HG02798 (cell line): ENCODE results near the gene LRCH1.
A peak's percentile ranks its signal among the peaks of the same experiment; 100 is the strongest.

Experiments
- ATAC-seq: cut with Tn5 transposase; IDR thresholded peaks from one replicate; pipeline ENCODE4 v1.9.1; 2021; ENCODE audit warnings: mild to moderate bottlenecking; ENCODE audit not compliant: unreplicated experiment, poor library complexity

LRCH1 gene

DNA sequence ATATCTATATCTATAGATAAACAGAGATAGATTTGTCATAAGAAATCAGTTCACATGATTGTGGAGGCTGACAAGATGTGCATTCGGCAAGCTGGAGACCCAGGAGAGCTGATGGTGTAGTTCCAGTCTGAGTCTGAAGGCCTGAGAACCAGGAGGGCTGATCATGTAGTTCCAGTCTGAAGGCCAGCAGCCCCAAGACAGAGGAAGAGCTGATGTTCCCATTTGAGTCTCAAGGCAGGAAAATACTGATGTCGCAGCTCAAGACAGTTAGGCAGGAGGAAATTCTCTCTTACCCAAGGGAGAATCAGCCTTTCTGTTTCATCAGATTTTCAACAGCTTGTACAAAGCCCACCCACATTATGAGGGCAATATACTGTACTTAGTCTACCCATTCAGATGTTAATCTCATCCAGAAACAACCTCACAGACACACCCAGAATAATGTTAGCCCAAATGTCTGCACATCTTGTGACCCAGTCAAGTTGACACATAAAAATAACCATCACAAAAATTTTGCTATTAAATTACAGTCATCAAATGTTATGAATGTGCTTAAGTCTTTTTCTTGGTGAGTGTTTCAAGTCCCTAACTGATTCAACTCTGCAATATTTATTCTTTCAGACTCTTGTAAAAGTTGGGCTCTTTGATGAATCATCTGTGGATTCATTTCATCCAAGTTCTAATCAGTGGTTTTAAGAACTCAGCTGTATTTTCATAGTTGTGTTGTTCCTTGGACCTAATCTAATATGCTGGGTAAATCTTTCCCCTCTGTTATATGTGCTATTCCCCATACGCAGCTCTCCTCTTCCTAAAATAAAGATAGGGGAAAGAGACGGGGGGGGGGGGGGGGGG, 22.7 kb upstream of the LRCH1 start:
- no peak for ATAC-seq

DNA sequence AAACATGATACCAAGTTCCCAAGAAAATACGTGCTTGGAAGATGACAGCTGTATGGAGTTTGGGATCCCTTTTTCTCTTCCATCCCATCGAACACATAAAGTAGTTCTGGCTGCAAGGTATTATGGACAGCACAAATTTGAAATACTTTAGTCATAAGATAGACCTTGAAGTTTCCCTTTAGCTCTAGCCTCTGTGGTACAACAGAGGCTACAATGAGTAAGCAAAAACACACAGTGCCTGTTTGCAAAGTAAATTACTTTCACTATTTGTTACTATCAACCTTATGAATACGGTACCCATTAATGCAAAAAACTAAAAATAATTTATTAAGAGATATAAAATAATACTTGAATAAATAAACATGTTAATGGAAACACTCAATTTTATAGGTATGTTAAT, 21.0 kb upstream of the LRCH1 start:
- no peak for ATAC-seq

DNA sequence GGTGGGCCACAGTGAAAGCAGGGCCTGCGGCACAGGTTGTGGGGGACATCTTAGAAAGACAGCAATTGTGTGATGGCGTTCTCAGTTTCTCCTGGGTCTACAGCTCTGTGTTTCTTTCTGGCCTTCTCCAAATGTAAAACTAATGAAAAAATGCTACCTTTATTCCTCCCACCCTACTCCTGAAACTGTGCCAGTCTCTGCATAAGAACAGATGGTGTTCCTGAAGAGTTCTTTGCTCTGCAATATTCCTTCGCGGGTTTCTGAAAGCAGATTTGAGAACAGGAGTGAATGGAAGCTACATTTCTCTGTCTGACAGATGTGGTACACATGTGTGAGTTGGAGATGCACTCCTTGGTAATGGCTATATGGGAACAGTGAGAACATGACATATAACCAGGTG, 18.0 kb upstream of the LRCH1 start:
- no peak for ATAC-seq

DNA sequence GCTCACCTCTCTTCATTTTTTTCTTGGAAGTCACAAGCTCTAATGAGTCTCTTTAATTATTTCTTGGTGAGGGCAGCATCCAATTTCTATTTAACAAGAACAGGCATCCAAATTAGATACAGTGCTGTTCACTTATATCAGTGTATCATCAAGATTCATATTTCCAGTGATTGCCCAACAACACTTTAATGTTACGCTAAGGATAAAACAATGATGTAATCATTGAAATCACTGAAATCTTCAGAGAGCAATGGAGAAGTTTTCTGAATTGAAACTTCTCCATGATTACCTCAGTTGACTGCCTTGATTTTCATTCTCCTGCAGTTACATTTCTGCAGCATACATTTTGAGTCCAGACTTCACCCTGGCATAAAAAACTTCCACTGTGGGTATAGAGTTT, 17.1 kb upstream of the LRCH1 start:
- no peak for ATAC-seq

DNA sequence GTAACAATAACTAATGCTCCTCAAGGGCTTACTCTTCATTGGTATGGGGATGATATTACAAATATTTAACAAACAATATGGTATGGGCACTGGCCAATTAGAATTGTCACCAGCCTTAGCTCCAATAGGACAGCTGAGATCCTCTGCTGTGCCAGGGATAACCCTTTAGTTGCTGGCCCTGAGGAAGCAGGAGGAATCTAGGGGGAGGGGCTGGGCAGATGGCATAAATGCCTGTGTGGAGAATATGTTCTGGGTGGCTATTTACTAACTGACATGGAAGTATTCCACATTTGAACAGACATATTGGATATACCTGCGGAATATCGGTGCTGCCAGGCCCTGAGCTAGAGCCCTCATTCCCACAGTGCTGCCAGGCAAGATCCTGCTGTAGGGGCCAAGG, 16.6 kb upstream of the LRCH1 start:
- no peak for ATAC-seq

DNA sequence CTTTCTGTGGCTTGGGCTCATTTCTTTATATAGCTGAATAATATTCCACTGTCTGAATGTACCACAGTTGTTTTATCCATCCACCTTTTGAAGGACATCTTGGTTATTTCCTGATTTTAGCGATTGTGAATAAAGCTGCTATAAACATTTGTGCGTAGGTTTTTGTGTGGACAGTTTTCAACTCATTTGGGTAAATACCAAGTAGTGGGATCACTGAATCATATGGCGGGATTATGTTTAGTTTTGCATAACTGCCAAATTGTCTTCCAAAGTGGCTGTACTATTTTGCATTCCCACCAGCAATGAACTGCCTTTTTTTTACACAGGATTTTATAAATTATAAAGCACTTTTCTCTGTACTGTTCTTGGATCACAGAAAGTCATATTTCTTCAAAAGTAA, 13.7 kb upstream of the LRCH1 start:
- no peak for ATAC-seq

DNA sequence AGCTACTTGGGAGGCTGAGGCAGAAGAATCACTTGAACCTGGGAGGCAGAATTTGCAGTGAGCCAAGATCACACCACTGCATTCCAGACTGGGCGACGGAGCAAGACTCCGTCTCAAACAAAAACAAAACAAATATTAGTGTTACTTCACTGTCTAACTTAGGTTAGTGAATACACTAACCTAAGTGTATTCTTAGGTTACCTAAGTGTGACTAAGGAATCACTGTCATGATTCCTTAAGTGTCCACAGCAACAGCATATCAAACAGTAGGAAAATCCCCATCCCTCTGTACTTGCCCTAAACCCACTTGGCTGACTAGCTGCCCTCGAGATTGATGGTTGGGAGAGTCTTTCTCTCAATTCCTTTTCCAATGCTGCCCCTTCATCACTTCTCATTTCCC, 11.8 kb upstream of the LRCH1 start:
- no peak for ATAC-seq

DNA sequence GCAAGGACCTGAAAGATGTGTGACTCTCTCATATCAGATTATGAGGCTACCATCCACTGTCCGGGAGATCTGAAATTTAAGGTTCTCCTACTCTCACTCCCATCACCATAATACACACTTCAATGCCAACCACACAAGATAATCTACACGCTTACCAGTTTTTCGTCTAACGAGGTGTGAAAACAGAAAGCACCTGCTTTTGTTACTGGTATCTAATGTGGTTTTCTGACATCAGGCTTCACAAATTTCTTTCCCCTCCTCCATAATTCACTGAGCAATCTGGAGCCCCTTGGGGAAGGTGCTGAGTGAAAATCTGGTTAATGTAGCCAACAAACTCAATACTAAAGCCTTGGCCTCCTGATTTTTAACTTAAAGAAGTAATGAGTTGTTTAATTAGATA, 10.1 kb upstream of the LRCH1 start:
- peak; percentile 52 for ATAC-seq

DNA sequence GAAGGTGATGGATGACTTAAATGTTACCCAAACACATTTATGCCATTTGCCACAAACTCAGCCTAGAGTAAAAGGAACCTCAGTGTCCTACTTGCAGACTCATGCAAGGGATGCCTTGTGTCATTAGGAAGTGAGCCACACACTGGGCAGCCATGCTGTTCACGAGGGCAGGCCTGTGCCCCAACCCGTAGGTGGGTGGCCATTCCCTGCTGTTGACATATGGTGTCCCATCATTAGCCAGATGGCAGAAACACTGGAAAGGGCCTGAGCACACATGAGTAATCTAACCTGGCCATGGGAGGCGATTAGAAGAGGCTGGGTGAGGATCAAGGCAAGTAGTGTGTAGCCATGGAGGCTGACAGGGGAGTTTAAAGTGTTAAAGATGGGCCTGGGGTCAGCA, 9.7 kb upstream of the LRCH1 start:
- ATAC-seq: no peak

DNA sequence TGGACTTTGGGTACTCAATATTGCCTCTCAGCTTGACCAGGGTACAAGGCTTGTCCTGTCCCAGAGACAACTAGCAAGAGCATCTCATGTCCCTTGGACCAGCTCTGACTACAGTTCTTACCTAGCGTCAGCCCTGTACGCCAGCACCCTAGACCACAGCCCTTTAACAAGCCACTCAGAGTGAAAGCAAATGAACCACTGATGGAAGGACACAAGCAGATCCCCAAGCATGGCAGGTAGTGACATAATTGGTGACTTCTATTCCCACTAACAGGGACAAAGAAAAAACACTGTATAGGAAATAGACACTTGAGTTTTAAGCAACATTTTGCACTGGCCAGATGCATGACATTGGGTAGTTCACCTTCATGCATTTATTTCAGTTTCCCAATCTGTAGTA, 8.8 kb upstream of the LRCH1 start:
- ATAC-seq: peak; percentile 84

DNA sequence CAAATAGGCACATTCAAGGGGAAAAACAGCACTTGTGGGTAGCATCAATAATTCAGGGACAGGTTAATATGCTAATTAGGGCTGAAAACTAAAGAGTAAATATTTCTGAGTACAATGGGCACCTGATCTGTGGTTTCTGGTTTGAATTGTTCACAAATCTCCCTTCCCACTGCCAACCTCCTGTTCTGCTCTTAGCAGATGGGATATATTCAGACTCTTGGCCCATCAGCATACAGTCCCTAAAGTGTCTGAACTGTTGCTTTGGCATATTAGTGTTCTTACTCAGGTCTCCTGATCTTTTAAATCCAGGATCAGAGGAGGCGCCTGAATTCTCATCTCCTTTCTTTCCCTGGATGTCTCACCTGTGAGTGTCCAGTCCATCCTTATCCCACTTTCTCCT, 8.2 kb upstream of the LRCH1 start:
- no peak for ATAC-seq

DNA sequence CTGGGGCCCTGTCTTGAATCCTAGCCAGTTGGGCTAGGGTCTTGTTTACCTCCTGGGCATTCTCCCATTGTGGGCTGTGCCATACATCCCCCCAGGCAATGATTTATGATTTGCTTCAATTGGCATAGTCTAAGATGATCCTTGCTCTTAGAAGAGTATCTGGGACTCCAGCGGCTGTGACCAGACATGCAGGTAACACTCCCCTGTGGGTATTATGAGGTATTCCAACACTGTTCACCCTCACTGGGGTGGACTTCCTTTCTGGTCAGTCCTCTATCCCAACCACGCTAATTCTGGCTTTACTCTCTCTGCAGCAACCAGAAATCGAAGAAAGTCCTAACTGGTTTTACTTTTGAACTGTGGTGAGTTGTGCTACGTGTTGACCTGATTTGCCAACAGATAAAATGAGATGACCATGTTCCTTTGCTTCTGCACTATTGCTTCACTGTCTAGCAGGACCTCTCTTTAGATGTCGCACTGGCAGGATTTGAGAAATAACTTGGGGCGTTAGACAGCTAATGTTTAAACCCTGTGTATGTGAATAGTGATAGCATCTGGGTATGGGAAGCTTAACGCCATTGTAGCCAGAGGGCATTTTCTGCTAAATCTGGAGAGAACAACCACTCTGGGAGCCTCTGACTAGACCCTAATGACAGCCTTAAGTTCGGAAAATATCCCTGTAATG, 6.7 kb upstream of the LRCH1 start:
- no peak for ATAC-seq

DNA sequence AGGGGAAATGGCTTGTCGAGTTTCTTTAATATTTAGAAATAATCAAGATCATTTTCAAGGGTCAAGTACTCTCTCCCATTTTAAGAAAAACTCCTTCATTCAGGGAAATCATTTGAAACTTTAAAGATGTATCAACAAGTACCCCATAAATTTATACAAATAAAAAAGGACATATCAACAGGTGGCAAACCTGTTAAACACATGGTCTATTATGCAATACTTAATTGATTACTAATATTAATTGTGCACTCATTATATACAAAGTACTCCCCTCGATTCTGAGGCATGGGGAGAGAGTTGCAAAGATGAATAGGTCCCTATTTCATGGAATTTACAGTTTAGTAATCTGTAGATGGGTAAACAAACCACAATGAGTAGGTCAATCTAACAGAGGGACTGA, 2.1 kb upstream of the LRCH1 start:
- no peak for ATAC-seq

DNA sequence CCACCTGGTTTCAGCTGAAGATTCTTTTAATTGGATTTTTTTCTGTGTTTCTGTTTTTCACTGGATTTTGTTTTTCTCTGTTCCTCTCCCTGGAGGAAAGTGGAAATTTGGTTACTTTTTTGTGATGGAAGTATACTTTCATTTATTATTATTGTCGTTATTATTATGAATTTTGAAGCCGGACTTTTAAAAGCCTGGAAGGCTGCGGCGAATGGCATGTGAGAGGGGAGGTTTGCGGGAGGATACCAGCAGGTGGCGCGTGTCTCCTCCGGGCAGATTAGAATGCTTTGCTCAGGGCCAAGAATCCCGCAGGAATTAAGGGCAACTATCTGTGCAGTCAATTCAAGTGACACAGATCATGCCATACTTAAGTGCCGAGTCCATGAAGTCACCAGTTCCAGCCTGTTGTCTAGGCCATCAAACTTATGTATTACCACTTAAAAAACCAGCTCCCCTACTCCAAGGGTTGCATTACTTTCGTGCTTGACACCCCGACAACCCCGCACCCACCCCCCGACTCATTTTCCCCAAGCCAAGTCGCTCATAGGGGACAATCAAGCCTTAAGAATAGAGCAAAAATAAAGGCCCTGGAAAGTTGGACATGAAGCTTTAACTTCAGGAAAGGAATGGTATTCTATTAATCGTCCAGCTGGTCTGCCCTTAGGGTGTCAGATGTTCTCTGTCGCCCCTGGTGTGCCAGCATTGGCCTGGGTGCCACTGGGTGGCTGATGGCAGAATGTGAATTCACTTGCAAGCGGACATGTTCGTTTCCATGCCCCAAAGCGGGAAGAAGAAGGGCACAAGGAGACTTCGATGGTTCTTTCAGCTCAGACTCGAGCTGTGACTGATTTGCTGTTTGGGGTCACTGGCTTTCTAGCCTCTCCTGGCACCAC, 1.3 kb upstream of the LRCH1 start:
- no peak for ATAC-seq

DNA sequence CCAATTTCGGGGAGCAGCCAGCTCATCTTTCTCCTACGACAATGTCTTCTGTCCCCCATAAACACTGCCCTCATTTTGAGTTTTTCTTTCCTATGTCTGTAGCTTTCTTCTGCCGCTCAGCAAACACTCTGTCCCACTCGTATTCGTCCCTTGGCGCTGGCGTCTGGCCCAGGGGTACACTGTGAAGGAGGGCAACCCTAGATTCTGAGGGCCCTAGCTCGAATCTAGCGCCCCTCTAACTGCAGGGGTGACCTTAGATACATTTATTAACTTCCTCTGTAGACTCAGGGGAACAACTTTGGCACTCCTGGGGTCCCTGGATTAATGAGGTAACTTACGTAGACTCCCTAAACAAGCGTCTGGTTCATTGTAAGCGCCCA, 677 bp upstream of the LRCH1 start:
- ATAC-seq: no peak

DNA sequence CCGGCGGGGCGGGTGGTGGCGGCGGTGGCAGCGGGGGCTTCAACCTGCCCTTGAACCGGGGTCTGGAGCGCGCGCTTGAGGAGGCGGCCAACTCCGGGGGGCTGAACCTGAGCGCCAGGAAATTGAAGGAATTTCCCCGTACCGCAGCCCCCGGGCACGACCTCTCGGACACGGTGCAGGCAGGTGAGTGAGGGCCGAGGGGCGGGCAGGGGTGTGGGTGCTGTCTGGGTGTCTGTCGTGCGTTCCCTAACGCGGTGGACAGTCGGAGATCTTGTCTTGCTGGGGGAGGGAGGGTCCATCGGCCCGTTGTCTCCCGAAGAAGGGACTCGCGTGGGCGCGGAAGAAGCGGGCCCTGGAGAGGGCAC, 533 bp downstream of the LRCH1 start:
- no peak for ATAC-seq

DNA sequence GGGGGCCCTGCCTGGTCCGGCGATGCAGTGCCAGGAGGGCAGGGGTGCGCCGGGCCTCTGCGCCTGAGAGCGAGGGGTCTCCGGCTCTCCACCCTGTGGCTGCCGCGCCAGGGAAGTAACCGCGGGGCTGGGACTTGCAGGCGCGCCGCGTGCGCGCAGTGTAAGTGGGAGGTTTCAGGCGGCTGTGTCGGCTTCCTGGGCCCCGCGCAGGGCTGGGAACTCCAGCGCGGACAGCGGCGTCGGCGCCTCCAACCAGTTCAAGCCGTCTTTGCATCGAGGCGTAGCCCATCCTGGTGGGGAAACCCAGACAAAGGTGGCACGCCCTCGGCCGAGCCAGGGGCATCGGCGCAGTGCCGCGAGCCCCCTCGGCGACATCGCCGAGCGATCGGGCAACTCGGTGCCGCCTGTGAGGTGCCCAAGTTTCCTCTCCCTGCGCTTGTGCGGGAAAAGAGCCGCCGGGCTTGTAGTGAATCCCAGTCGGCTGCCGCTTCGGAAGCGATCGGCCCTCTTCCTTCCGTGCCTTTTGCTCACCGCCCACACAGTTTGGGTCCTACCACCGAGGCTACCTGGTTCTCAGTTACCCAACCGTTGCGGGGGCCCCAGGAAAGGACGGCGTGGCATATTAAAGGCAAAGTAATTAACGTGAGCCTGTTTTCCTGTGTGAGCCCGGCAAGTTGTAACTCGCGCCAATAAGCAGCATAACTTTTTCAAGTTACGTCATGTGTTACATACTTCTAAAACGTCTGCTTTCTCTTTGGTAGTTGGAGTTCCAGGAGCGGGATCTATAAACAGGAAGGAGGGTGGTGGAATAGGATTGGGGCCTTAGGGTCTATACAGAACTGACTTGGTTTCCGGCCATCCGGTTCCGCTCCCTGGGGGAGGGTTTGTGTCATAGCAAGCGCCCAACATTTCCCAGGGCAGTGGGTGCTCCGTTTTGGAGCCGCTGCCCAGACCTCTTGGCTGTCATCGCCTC, 1.2 kb downstream of the LRCH1 start:
- peak; percentile 53 for ATAC-seq

DNA sequence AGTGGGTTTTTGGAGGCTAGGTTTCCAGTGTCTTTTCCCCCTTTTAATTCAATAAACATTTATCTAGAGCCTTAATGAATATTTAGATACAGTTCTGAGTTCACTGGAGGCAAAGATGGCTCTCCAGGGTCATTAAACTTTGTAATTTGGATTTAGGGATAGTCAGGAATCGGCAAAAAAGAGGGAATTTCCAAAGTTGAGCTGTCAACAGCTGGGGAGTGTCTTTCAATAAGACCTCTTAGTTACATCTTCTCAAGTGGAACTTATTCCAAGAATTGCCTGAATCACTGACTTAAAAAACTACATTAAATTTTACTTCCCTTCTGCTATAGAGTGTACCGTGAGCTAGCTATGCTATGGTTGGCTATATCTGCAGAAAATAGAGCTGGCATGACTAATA, 2.0 kb downstream of the LRCH1 start:
- no peak for ATAC-seq

DNA sequence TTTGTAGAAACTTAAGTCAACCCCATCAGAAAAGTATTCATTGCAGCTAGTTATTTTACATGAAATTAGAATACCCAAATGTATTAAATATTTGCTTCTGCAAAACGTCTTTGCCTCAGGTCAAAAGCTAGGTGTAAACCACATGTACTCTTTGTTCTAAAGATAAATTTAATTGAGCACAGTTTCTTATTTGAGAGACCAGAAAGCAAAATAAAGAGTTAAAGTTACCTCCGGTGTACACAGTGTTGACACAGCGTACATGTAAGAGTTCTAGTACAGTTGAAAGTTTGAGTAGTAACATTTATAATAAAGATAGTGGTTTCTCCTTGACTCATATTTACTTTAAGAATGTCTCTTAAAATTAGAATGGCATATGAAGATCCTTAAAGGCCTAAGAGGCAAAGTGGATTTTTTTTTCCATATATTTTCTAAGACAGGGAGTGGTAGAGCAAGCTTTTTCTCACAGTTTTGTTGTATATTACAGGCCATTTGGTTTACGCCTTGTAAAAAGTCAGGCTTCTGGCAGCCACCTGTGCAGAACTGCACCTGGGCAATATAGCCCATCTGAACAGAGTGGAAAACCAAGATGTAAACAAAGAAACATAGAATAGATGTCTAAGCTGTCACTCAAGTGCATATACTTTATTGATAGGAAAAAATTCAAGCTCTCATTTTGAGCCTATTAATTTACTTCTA, 2.9 kb downstream of the LRCH1 start:
- ATAC-seq: no peak

DNA sequence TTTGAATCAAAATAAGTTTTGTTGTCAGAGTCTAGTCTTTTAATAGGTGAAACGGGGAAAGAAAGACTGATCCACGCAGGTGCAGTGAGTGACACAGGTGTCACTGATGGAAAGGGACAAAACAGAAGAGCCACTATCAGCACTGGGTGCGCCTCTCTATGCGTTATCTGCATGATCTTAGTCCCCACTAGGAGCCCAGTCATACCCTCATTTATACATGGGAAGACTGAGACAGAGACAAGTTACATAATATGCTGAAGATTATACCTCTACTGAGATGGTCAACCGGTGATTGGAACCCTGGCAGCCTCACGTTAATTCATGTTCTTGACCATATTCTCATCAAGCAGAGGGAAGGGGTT, 3.4 kb downstream of the LRCH1 start:
- no peak for ATAC-seq
